HS-5 (cell line): ENCODE results near the gene ANKHD1.
"Not testable (repeated sequence)": the region's sequence is repeated elsewhere in the genome, so short reads cannot be mapped to it uniquely, and the experiment has no call there.

Experiments used
- DNase-seq: peaks from one replicate; pipeline ENCODE4 v3.0.0-alpha.2; 2012; ENCODE audit warnings: low read depth

The ANKHD1 gene

GRCh38 chr5:140427726-140428125, 26.1 kb downstream of the ANKHD1 start:
- DNase-seq, result not testable (repeated sequence)

GRCh38 chr5:140429724-140430123, 28.1 kb downstream of the ANKHD1 start:
- DNase-seq, result no peak

GRCh38 chr5:140432212-140432611, 30.6 kb downstream of the ANKHD1 start:
- DNase-seq, result no peak

DNA sequence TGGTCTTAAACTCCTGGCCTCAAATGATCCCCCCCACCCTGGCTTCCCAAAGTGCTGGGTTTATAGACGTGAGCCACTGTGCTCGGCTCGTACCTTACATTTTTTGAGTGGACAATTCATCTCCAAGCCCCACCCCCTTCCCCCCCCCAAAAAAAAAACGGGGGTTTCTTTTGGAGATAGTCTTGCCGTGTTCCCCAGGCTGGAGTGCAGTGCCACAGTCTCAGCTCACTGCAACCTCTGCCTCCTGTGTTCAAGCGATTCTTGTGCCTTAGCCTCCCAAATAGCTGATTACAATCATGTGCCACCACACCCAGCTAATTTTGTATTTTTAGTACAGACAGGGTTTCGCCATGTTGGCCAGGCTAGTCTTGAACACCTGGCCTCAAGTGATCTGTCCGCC, 31.3 kb downstream of the ANKHD1 start:
- DNase-seq, result no peak

DNA sequence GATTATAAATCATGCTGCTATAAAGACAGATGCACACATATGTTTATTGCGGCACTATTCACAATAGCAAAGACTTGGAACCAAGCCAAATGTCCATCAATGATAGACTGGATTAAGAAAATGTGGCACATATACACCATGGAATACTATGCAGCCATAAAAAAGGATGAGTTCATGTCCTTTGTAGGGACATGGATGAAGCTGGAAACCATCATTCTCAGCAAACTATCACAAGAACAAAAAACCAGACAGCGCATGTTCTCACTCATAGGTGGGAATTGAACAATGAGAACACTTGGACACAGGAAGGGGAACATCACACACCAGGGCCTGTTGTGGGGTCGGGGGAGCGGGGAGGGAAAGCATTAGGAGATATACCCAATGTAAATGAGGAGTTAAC, 55.7 kb downstream of the ANKHD1 start:
- not testable (repeated sequence) for DNase-seq

DNA sequence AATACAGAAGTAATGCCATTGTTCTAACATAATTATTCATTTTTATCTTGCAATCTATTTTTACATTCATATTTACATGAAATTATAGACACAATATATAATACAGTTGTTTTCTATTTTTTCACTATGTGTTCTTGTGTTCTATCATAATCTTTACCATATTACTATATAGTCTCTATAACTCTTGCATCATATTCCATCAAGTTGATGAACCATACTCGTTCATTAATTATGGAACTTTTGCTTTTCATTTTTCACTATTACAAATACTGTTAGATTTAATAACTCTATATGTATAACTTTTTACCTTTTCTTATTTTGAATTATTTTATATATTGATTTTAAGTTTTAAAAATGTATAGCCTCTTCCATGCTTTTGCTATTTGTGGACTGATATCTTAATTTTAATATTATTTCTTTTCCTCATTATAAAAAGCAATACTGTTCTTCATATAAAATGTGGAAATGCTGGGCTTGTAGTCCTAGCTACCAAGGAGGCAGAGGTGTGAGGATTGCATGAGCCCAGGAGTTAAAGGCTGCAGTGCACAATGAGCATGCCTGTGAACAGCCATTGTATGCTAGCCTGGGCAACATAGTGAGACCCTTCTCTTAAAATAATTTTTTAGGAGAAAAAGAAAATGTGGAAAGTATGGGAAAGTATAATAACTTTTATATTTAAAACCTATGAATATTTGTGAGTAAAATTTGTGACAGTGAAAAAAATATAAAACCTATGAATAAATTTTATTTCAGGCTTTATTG, 65.5 kb downstream of the ANKHD1 start:
- no peak for DNase-seq

- DNase-seq, result no peak
These were observed 66.6 kb downstream of the ANKHD1 start for GRCh38 chr5:140468188-140468587.

- no peak for DNase-seq
These were observed 67.6 kb downstream of the ANKHD1 start for GRCh38 chr5:140469259-140469658.

DNA sequence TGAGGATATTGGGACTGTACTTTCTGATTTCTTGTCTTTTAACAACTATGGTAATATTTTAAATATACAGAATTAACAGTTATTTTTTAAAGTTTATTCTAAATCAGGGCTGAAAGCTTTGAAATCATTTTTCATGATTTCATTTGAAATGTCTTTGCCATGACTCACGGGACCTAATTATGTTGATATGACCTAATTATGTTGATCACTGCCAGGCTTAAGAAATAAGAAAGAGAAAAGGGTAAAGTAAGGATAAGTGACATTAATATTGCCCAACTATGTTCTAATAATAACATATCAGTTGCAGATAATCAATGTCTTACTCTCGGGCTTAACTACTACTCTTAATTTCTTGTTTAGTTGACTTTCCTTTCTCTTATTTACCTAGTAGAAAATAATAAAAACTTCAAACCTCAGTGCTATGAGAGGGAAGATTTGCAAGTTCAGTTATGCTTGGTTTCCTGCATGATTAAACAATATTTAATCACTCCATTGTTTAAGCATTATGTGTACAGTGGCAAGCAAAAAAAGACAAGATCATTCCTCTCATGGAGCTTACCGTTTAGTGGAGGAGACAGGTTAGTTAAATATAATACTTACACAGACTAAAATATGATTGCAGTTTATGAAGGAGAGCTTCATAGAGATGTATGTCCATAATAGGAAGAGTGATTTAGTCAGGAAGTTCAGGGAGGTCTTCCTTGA, 78.8 kb downstream of the ANKHD1 start:
- no peak for DNase-seq

GRCh38 chr5:140481758-140482157, 80.1 kb downstream of the ANKHD1 start:
- DNase-seq, result no peak

DNA sequence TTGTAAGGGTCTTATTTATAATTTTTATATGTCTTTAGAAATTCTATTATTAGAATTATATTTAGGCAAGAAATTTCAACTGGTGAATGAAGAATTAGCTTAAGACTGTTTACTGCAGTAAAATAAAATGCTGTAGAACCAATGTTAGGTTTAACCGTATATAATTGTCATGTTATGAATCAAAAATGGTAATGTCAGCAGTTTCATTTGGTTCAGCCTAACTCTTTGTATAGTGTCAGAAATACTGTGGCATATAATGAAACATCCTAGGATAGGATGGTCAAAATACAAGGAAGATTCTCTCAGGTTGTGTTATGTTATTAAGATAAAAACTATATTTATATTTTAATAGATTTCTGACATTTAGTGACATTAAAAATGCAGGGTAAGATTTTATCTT, 81.4 kb downstream of the ANKHD1 start:
- no peak for DNase-seq

GRCh38 chr5:140488141-140488540, 86.5 kb downstream of the ANKHD1 start:
- not testable (repeated sequence) for DNase-seq

GRCh38 chr5:140488914-140489313, 87.3 kb downstream of the ANKHD1 start:
- no peak for DNase-seq

- DNase-seq, result no peak
These were observed 96.3 kb downstream of the ANKHD1 start for GRCh38 chr5:140497897-140498296.

- DNase-seq, result no peak
These were observed 97.0 kb downstream of the ANKHD1 start for GRCh38 chr5:140498591-140498990.

GRCh38 chr5:140502834-140503233, 101.2 kb downstream of the ANKHD1 start:
- no peak for DNase-seq

GRCh38 chr5:140509898-140510297, 108.3 kb downstream of the ANKHD1 start:
- DNase-seq, result no peak

GRCh38 chr5:140513124-140513523, 111.5 kb downstream of the ANKHD1 start:
- DNase-seq, result no peak

GRCh38 chr5:140524003-140524402, 122.4 kb downstream of the ANKHD1 start:
- DNase-seq, result no peak

DNA sequence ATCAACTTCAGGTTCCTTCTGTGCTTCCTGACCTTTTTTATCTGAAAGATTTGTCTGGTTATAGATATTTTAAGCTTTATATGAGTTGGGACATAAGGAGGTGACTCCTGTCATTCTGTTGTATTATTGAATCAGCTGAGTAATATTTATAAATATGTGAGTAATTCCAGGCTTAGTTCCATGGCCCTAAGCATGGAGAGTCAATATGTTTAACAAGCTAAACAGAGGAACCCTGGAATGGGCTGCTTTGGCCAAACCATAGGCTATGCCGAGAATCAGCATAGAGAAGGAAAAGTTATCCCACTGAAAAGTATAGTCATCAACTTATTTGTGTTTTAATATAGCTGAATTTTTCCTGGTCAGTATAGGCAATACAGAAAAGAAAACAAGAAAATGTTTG, 138.6 kb downstream of the ANKHD1 start:
- no peak for DNase-seq

GRCh38 chr5:140542972-140543371, 141.3 kb downstream of the ANKHD1 start:
- no peak for DNase-seq

GRCh38 chr5:140544986-140545385, 143.4 kb downstream of the ANKHD1 start:
- no peak for DNase-seq

- no peak for DNase-seq
These were observed 144.0 kb downstream of the ANKHD1 start for GRCh38 chr5:140545606-140546005.
